ENCODE data around the gene STIL. TPM values are rescaled to one million over a fixed set of nuclear protein-coding genes. Genes with fewer than 3 reads are reported as not detected.

STIL gene
- total and polyA plus RNA-seq, 2 of the 13 experiments (the other 11 are each of a cell fraction or from before 2014, with no cell fraction given) = 13.7 to 18.6 TPM

DNA sequence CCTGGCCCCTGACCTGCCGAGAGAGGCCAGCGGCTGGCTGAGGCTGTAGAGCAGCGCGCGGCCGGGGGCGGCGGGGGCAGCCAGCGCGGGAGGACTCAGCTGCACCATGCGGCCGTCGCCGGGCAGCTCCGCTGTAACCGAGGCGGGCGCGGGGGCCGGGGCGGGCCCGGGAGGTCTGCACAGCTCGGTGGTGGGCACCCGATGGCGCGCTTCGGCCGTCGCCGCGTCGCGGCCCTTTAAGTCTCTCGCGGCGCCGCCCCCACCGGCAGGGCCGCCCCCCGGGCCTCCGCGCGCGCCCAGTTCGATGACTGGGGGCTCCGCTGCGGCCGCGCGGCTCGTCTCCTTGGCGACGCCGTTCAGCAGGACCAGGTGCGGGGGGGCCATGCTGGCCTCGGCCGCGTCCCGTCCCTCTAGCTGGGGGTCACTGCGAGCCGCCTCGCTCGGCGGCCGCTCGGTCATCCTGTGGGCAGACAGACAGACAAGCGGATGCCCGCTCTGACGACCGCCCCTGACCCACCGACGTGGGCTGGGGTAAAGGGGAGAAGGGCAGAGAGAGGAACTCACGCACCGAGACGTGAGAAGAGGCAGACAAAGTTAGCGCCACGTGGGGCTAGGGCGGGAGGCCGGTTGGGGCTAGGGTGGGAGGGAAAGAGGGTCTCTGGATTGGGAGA, 88.4 kb downstream of the STIL start (continued):
- TF ChIP-seq KLF12 (CRISPR knock-in tag; IDR thresholded peaks at IDR 0.05; ENCODE audit: borderline replicate concordance) = no peak
- TF ChIP-seq, protein P1, sequence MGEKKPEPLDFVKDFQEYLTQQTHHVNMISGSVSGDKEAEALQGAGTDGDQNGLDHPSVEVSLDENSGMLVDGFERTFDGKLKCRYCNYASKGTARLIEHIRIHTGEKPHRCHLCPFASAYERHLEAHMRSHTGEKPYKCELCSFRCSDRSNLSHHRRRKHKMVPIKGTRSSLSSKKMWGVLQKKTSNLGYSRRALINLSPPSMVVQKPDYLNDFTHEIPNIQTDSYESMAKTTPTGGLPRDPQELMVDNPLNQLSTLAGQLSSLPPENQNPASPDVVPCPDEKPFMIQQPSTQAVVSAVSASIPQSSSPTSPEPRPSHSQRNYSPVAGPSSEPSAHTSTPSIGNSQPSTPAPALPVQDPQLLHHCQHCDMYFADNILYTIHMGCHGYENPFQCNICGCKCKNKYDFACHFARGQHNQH (CRISPR knock-in tag; IDR thresholded peaks at IDR 0.05) = no peak
- TF ChIP-seq KLF15 (CRISPR knock-in tag; IDR thresholded peaks at IDR 0.05; ENCODE audit: borderline replicate concordance) = no peak
- no peak for TF ChIP-seq ATF3 (CRISPR knock-in tag; IDR thresholded peaks at IDR 0.05)
- TF ChIP-seq ZNF740 (CRISPR knock-in tag; IDR thresholded peaks at IDR 0.05) = no peak
- TF ChIP-seq, protein P2, sequence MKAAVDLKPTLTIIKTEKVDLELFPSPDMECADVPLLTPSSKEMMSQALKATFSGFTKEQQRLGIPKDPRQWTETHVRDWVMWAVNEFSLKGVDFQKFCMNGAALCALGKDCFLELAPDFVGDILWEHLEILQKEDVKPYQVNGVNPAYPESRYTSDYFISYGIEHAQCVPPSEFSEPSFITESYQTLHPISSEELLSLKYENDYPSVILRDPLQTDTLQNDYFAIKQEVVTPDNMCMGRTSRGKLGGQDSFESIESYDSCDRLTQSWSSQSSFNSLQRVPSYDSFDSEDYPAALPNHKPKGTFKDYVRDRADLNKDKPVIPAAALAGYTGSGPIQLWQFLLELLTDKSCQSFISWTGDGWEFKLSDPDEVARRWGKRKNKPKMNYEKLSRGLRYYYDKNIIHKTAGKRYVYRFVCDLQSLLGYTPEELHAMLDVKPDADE (CRISPR knock-in tag; IDR thresholded peaks at IDR 0.05) = no peak
- TF ChIP-seq TSC22D2 (CRISPR knock-in tag; IDR thresholded peaks at IDR 0.05; ENCODE audit: borderline replicate concordance) = no peak
- TF ChIP-seq ZNF337 (CRISPR knock-in tag; IDR thresholded peaks at IDR 0.05; ENCODE audit: borderline replicate concordance, low read depth) = no peak
- no peak for TF ChIP-seq ZNF362 (CRISPR knock-in tag; IDR thresholded peaks at IDR 0.05; ENCODE audit: borderline replicate concordance)
- TF ChIP-seq UBTF (CRISPR knock-in tag; IDR thresholded peaks at IDR 0.05) = no peak
- 0 out of 2 replicates have a peak, but pooled peaks have one; percentile 4 for TF ChIP-seq PHF8 (CRISPR knock-in tag; IDR thresholded peaks at IDR 0.05)
- TF ChIP-seq BHLHE40 (IDR thresholded peaks at IDR 0.05; ENCODE audit: low read length) = no peak
- TF ChIP-seq KDM1A (CRISPR knock-in tag; IDR thresholded peaks at IDR 0.05) = no peak
- TF ChIP-seq, protein P3, sequence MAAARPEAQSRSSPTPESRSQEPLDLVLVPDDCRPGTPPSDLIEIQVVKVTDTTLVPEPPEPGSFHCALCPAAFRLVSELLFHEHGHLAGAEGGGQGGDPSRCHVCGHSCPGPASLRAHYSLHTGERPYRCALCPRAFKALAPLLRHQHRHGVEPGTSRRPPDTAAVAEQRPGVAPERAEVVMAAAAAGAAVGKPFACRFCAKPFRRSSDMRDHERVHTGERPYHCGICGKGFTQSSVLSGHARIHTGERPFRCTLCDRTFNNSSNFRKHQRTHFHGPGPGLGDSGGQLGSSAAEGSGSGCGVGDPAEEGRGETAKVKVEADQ (CRISPR knock-in tag; IDR thresholded peaks at IDR 0.05; ENCODE audit: borderline replicate concordance) = 0 out of 2 replicates have a peak, but pooled peaks have one; percentile 36
- no peak for TF ChIP-seq HDAC6 (IDR thresholded peaks at IDR 0.05; ENCODE audit: low read depth, low read length)
- TF ChIP-seq PCBP2 (optimal IDR thresholded peaks at IDR 0.05; ENCODE audit: low read depth, low read length, poor library complexity, severe bottlenecking) = no peak
- TF ChIP-seq ZNF574 (CRISPR knock-in tag; IDR thresholded peaks at IDR 0.05) = no peak
- 0 out of 2 replicates have a peak, but pooled peaks have one; percentile 33 for TF ChIP-seq RNF2 (conservative IDR thresholded peaks at IDR 0.05; ENCODE audit: low read depth)

All from HepG2 (cell line).